Mucosa of rectum (tissue), 2 donors: ENCODE measurements around the gene GGTLC1.

Experiments
- H3K27ac ChIP-seq, 2 donors: one replicate each; pipeline ENCODE4 v1.7.0; 2013; ENCODE audit warnings: inconsistent platforms in 2 of 2, low read depth in 2 of 2, low read length in 2 of 2
- H3K27me3 ChIP-seq, 2 donors: one replicate each; pipeline ENCODE4 v1.7.0; 2013; ENCODE audit warnings: low read length in 2 of 2; ENCODE audit not compliant: control insufficient read depth in 2 of 2, insufficient read depth in 2 of 2
- H3K36me3 ChIP-seq, 2 donors: one replicate each; pipeline ENCODE4 v1.7.0; 2013; ENCODE audit warnings: low read length in 2 of 2; ENCODE audit not compliant: control insufficient read depth in 2 of 2, insufficient read depth in 2 of 2
- H3K4me1 ChIP-seq, 2 donors: one replicate each; pipeline ENCODE4 v1.7.0; 2013; ENCODE audit warnings: low read length in 2 of 2, mild to moderate bottlenecking in 1 of 2; ENCODE audit not compliant: control insufficient read depth in 2 of 2, insufficient read depth in 2 of 2
- H3K4me3 ChIP-seq, 2 donors: one replicate each; pipeline ENCODE4 v1.7.0; 2013; ENCODE audit warnings: low read length in 2 of 2
- H3K9ac ChIP-seq, 2 donors: one replicate each; pipeline ENCODE4 v1.7.0; 2013; ENCODE audit warnings: low read length in 2 of 2, low read depth in 1 of 2, mild to moderate bottlenecking in 1 of 2
- H3K9me3 ChIP-seq, 2 donors: one replicate each; pipeline ENCODE4 v1.7.0; 2013; ENCODE audit warnings: low read length in 2 of 2; ENCODE audit not compliant: control insufficient read depth in 2 of 2
- donor health status: healthy.
- donor health status: Normal muscosa, but diverticular disease.

GGTLC1 gene

GRCh38 chr20:24013953-24014352, 25.4 kb upstream of the GGTLC1 start:
- Histone ChIP-seq H3K9me3 (no peaks in the 10 kb centered on the region), H3K9ac (no peak overlapping the region), H3K4me1 (no peaks in the 10 kb centered on the region), H3K36me3 (no peaks in the 10 kb centered on the region), H3K27ac (no peak overlapping the region), H3K4me3 (no peak overlapping the region), H3K27me3 (no peaks in the 10 kb centered on the region)

GRCh38 chr20:24011282-24011681, 22.7 kb upstream of the GGTLC1 start:
- no peaks in the 10 kb centered on the region for H3K9me3 ChIP-seq
- no peaks in the 10 kb centered on the region for H3K36me3 ChIP-seq
- H3K27ac ChIP-seq, result no peak overlapping the region
- H3K4me3 ChIP-seq, result no peak overlapping the region
- no peaks in the 10 kb centered on the region for H3K27me3 ChIP-seq
- H3K4me1 ChIP-seq, result no peaks in the 10 kb centered on the region
- no peak overlapping the region for H3K9ac ChIP-seq

DNA sequence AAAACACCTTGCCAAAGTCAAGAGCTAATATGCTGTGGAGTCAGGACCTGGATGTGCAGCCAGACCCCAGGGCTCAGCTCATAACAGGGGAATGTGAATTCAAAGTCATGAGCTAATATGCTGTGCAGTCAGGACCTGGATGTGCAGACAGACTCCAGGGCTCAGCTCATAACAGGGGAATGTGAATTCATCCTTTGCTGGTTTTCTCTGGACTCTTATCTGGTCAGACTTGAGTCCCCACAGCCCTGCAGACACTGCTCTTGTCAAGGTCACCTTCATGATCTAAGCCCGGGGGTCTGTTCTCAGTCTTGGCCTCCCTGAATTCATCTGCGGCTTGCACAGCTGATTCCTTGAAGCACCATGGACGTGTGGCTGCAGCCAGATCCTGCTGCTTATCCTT, 19.2 kb upstream of the GGTLC1 start:
- Histone ChIP-seq H3K27ac (no peak overlapping the region), H3K4me3 (no peak overlapping the region), H3K4me1 (no peaks in the 10 kb centered on the region), H3K9ac (no peak overlapping the region), H3K9me3 (no peaks in the 10 kb centered on the region), H3K27me3 (no peaks in the 10 kb centered on the region), H3K36me3 (no peaks in the 10 kb centered on the region)

GRCh38 chr20:24007073-24007595, 18.6 kb upstream of the GGTLC1 start:
- Histone ChIP-seq H3K27ac (no peak overlapping the region), H3K9me3 (no peaks in the 10 kb centered on the region), H3K4me1 (no peaks in the 10 kb centered on the region), H3K9ac (no peak overlapping the region), H3K27me3 (no peaks in the 10 kb centered on the region), H3K4me3 (no peak overlapping the region), H3K36me3 (no peaks in the 10 kb centered on the region)

- no peaks in the 10 kb centered on the region for H3K4me1 ChIP-seq
- H3K27me3 ChIP-seq, result no peaks in the 10 kb centered on the region
- no peak overlapping the region for H3K9ac ChIP-seq
- H3K36me3 ChIP-seq, result no peaks in the 10 kb centered on the region
- H3K4me3 ChIP-seq, result no peak overlapping the region
- H3K27ac ChIP-seq, result no peak overlapping the region
- no peaks in the 10 kb centered on the region for H3K9me3 ChIP-seq
These were observed 18.0 kb upstream of the GGTLC1 start for GRCh38 chr20:24006626-24007025.

GRCh38 chr20:24004471-24004870, 15.9 kb upstream of the GGTLC1 start:
- no peaks in the 10 kb centered on the region for H3K9me3 ChIP-seq
- no peaks in the 10 kb centered on the region for H3K27me3 ChIP-seq
- H3K36me3 ChIP-seq, result no peaks in the 10 kb centered on the region

GRCh38 chr20:24002896-24003295, 14.3 kb upstream of the GGTLC1 start:
- no peaks in the 10 kb centered on the region for H3K4me1 ChIP-seq
- H3K4me3 ChIP-seq, result no peak overlapping the region
- H3K36me3 ChIP-seq, result no peaks in the 10 kb centered on the region
- no peak overlapping the region for H3K27ac ChIP-seq
- no peaks in the 10 kb centered on the region for H3K27me3 ChIP-seq
- H3K9ac ChIP-seq, result no peak overlapping the region
- no peaks in the 10 kb centered on the region for H3K9me3 ChIP-seq

More at GRCh38 chr20:24004471-24004870, 15.9 kb upstream of the GGTLC1 start:
- Histone ChIP-seq H3K27ac (no peak overlapping the region), H3K4me3 (no peak overlapping the region), H3K4me1 (no peaks in the 10 kb centered on the region), H3K9ac (no peak overlapping the region)

DNA sequence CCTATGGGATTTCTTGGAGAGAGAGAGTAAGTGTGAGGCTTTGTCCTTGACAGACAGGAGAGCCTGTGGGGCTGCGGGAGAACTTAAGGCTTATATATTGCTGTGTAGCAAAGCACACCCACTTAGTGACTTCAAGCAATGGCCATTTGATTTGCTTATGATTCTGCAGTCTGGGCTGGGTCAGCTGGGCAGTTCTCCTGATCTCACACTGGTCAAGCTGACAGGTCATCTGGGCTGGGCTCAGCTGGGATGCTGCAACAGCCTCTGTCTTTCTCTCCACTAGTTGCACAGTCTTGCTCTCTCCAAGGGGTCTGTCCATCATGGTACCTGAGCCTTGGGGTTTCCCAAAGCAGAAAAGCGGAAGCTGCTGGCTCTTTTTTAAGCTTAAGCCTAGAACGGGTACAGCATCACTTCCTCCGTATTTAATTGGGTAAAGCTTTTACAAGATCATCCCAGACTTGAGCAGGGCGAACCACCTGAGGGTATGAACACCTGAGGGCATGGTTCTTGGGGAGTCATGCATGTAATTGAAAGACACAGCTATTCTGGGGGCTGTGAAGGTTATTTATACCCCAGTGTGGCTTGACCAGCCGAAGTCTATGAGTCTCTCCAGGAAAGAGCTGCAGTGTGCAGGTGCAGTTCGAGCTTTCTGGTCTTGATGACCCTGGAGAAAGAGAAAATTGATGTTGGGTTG, 13.3 kb upstream of the GGTLC1 start:
- H3K4me3 ChIP-seq, result no peak overlapping the region
- no peaks in the 10 kb centered on the region for H3K9me3 ChIP-seq
- H3K27ac ChIP-seq, result no peak overlapping the region
- H3K36me3 ChIP-seq, result no peaks in the 10 kb centered on the region
- no peaks in the 10 kb centered on the region for H3K27me3 ChIP-seq
- H3K4me1 ChIP-seq, result no peaks in the 10 kb centered on the region
- no peak overlapping the region for H3K9ac ChIP-seq

DNA sequence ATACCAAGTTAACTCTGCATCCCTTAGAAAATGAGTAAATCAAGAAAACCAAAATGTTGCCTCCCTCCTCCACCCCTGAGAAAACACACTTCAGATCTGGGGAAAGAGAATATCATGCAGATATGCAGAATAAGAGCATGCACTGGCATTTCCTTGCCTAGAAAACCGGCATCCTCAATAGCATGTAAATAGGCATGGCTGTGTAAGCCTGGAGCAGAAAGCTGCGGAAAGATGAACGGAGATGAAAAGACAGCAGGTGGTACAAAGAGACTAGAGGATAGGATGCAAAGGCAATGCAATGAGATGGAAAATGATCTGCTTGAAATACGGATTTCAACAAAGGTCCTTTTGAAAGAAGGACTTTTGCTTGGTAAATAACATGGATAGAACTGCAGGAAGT, 10.3 kb upstream of the GGTLC1 start:
- no peak overlapping the region for H3K9ac ChIP-seq
- H3K27me3 ChIP-seq, result no peaks in the 10 kb centered on the region
- H3K4me1 ChIP-seq, result no peaks in the 10 kb centered on the region
- H3K36me3 ChIP-seq, result no peaks in the 10 kb centered on the region
- H3K4me3 ChIP-seq, result no peak overlapping the region
- H3K9me3 ChIP-seq, result no peaks in the 10 kb centered on the region
- H3K27ac ChIP-seq, result no peak overlapping the region

- H3K27ac ChIP-seq, result no peak overlapping the region
- no peak overlapping the region for H3K4me3 ChIP-seq
- no peaks in the 10 kb centered on the region for H3K9me3 ChIP-seq
- no peak overlapping the region for H3K9ac ChIP-seq
- no peaks in the 10 kb centered on the region for H3K4me1 ChIP-seq
- no peaks in the 10 kb centered on the region for H3K36me3 ChIP-seq
- no peaks in the 10 kb centered on the region for H3K27me3 ChIP-seq
These were observed 9.8 kb upstream of the GGTLC1 start for GRCh38 chr20:23998392-23998791.
